PC-9 (cell line): ENCODE results near the gene JSRP1.

Experiments used
- EZH2 ChIP-seq: fragments of 200-600 bp; sonication (generic); IDR thresholded peaks from 2 replicates; pipeline ENCODE4 v1.8.0; 2017; ENCODE audit warnings: antibody characterized with exemption, low read depth
- TF ChIP-seq, protein P1 (sequence below): fragments of 200-600 bp; sonication (generic); conservative IDR thresholded peaks from 2 replicates; pipeline ENCODE4 v1.6.1; 2017; ENCODE audit warnings: mixed run types, antibody characterized with exemption, mild to moderate bottlenecking, moderate library complexity

DNA sequence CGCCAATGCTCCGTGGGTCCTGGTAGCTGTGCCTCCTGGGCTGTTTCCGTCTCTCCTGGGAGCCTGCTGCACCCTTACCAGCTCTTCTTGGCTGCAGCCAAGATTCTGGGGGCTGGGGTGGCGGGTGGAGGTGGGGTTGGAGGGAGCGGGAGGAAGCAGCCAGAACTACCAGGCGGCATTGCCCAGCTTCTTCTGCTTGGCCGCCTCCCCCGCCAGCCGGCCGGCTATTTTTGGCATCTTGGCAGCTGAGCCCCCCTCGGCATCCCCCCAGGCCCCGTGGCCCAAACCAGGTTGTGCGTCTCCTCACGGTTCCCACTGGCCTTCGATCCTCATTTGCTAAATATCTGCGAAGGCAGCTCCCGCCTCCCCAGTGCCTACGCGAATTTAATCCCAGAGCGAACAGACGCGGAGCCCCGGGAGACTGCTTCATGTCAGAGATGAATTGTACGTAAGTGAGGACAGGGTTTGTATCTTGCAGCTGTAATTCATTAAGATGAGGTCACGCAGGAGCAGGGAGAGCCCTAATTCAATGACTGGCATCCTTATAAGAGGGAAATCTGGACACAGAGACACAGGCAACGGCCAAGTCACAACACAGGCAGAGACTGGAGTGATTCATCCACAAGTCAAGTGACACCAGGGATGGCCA, 38.6 kb upstream of the JSRP1 start:
- TF ChIP-seq, protein P1, sequence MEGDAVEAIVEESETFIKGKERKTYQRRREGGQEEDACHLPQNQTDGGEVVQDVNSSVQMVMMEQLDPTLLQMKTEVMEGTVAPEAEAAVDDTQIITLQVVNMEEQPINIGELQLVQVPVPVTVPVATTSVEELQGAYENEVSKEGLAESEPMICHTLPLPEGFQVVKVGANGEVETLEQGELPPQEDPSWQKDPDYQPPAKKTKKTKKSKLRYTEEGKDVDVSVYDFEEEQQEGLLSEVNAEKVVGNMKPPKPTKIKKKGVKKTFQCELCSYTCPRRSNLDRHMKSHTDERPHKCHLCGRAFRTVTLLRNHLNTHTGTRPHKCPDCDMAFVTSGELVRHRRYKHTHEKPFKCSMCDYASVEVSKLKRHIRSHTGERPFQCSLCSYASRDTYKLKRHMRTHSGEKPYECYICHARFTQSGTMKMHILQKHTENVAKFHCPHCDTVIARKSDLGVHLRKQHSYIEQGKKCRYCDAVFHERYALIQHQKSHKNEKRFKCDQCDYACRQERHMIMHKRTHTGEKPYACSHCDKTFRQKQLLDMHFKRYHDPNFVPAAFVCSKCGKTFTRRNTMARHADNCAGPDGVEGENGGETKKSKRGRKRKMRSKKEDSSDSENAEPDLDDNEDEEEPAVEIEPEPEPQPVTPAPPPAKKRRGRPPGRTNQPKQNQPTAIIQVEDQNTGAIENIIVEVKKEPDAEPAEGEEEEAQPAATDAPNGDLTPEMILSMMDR: no peak
- no peak for TF ChIP-seq EZH2
